Heart left ventricle (tissue), 13 donors: ENCODE measurements around the gene NSMF.

Source experiments
- CTCF ChIP-seq, 12 donors: fragments of 200-600 bp; sonication (generic) in 4 of 12; IDR thresholded peaks; one replicate each; pipeline versions ENCODE4 v1.5.0 to v1.8.0; 2018 to 2022; ENCODE audit warnings: antibody characterized with exemption in 12 of 12, mild to moderate bottlenecking in 5 of 12
- POLR2A ChIP-seq, 2 donors: fragments of 450-650 bp; IDR thresholded peaks; one replicate each; pipeline ENCODE4 v1.6.1; 2017; ENCODE audit warnings: antibody characterized with exemption in 2 of 2, mild to moderate bottlenecking in 2 of 2, moderate library complexity in 2 of 2
- donor health status: ischemic (EF 13 %, LVEDD 7.1; RV severe dilation, severe dysfunction).
- donor health status: DM: no; HTN: yes; CAD: no.
- donor health status: DM: no; HTN: no; CAD: no.
- donor health status: ischemic (EF 25% LVEDD 6.9; RV normal size, moderate dysfunction).
- donor health status: ischemic (EF 25% LVEDD 5.7; RV mildly dilated, moderate dysfunction).
- donor health status: ischemic (EF 35%, LVEDD 5.7; RV mildly dilated, moderate dysfunction).
- donor health status: nonischemic (EF 11% LVEDD 7.7; RV severe dilation, severe dysfunction).
- donor health status: DM: yes; HTN: yes; CAD: no.
- donor health status: PGD.
- donor health status: ischemic (EF 29% LVEDD 5.4; RV normal size, mild dysfunction).
- donor health status: nonischemic (EF 23%, LVEDD 6.1; RV moderate dilation, normal function).

GRCh38 chr9:137438591-137439157 lies 20.5 kb downstream of the NSMF start:
- TF ChIP-seq CTCF (IDR thresholded peaks at IDR 0.05) = no peak
- no peak for TF ChIP-seq POLR2A (IDR thresholded peaks at IDR 0.05)
